GM04503 (cell line): ENCODE results near the gene ACE.

Source experiments
- DNase-seq: peaks from one replicate; pipeline ENCODE4 v3.0.0-alpha.2; 2012; ENCODE audit warnings: low read depth

The ACE gene

DNA sequence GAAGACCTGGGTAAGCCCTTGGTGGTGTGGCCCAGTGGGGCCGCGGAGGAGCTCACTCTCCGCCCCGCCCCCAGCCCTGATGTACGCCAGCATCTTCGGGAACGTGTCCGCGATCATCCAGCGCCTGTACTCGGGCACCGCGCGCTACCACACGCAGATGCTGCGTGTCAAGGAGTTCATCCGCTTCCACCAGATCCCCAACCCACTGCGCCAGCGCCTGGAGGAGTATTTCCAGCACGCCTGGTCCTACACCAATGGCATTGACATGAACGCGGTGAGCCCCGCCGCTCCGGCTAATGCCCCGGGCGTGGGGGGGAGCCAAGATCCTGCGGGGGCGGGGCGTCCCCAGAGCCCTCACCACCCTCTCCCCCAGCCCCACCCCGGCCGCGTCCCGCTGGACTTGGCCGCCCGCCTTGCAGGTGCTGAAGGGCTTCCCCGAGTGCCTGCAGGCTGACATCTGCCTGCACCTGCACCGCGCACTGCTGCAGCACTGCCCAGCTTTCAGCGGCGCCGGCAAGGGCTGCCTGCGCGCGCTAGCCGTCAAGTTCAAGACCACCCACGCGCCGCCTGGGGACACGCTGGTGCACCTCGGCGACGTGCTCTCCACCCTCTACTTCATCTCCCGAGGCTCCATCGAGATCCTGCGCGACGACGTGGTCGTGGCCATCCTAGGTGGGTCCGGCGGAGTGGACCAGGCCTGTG lies 61.3 kb downstream of the ACE start:
- DNase-seq, result no peak

DNA sequence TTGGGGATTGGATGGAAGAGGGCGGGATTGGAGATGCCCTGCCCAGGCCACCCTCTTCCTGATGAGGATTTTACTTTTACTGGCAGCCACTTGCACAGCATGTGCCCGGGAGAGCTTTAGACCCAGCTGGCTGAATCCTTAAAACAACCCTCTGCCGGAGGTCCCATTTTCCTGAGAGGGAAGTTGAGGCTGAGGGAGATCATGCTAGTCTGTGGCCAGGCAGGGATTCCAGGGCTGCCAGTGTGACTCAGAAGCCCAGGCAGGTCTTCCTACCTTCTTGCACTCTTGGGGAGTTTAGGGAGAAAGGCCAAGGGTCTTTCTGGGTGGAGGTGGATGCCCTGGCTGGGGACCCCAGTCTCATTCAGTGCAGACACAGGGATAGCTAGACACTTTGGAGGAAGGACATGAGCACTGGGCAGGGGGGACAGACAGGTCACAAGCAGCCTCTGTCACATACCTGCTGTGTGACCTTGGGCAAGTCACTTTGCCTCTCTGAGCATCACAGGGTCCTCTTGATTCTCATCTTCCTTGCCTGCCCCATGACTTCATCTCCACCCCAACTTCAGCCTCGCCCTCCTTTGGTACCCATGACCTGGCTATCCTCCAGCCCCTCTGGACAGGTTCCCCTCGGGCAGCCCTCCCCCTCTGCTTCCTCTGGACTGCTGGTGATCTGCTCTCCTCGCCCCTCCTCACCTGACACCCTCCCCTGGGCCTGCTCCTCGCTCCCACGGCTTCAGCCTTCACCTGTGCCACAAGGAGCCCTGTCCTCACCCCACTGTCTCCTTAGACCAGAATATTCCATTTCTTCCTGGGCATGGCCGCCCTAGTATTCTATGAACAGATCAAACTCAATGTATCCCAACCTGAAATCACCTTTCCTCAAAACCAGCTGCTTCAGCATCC lies 62.1 kb downstream of the ACE start:
- DNase-seq, result no peak

DNA sequence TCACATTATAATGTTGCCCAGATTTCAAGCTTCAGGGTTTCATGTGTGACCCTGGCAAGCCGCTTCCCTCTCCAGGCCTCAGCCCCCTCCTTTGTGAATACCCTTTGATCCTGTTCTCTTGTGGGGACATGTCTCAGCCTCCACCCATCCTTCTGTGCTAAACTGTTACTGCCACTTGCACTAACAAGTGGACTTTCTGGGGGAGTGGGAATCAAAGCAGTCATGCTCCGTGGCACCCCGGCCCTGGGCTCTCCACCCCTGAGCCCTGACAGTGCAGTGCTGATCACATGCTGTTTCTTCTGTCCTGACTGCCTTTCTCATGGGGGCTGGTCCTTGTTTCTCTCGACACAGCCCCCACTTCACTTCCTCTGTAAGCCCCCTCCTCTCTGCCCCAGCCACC lies 63.7 kb downstream of the ACE start:
- DNase-seq, result no peak

DNA sequence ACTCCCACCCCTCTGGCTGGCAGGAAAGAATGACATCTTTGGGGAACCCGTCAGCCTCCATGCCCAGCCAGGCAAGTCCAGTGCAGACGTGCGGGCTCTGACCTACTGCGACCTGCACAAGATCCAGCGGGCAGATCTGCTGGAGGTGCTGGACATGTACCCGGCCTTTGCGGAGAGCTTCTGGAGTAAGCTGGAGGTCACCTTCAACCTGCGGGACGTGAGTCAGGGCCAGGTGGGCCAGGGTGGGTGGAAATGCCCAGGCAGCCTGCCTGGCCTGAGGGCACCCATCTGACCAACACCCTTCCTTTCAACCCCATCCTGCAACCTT lies 65.3 kb downstream of the ACE start:
- no peak for DNase-seq

DNA sequence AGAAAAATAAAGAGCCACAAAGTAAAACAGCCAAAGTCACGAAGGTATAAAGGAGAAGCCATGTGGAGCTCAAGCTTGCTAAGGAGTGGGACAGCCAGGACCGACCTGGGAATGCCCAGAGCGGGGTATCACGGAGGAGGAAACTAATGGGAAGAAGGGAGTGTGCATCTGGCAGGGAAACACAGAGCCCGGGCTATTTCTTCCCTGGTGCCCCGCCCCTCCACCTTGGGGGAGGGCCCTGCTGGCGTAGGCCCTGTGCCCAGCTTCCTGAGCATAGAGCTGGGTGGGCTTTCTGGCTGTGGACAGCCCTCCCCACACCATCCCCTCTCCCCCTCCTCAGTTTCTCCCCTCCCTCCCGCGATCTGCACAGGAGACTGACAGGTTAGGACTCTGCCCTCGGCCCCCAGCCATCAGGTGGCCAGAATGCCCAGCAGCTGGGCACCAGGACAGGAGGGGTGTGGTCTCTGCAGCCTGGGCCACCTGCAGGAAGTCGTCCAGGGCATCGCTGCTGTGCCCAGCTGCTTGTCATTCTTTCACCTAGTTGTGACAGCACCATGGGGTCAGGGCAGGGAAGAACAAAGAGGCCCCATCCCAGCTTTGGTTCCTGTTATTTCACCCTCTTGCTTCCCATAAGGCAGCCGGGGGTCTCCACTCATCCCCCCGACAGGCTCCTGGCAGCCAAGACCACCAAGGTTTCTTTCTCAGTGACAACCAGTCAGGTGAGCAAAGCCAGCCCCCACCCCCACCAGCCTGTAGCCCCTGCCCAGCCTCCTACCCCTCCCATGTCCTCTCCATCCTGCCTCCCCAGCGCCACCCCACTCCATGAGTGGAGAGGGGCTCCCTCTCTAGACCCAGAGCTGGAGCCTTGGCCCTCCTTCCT lies 66.3 kb downstream of the ACE start:
- no peak for DNase-seq

DNA sequence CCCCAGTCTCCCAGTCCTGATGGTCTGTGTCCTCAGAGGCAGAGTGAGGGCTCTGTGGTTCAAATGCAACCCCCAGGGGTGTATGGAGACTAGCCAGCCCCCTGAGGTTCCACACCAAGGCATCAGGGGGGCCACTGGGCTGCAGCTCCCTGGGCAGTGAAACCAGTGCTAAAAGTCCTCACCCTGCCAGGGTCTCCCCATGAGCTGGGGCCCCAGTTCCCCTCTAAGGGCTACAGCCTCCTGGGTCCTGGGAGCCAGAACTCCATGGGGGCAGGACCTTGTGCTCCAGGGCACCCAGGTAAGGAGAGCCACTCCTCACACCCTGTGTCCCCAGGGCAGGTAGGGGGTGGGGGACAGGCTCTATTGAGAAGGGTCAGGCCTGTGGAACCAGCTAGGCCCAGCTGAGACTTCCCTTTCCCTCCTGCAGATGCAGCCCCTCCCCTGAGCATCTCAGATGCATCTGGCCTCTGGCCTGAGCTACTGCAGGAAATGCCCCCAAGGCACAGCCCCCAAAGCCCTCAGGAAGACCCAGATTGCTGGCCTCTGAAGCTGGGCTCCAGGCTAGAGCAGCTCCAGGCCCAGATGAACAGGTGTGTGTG lies 67.1 kb downstream of the ACE start:
- no peak for DNase-seq

DNA sequence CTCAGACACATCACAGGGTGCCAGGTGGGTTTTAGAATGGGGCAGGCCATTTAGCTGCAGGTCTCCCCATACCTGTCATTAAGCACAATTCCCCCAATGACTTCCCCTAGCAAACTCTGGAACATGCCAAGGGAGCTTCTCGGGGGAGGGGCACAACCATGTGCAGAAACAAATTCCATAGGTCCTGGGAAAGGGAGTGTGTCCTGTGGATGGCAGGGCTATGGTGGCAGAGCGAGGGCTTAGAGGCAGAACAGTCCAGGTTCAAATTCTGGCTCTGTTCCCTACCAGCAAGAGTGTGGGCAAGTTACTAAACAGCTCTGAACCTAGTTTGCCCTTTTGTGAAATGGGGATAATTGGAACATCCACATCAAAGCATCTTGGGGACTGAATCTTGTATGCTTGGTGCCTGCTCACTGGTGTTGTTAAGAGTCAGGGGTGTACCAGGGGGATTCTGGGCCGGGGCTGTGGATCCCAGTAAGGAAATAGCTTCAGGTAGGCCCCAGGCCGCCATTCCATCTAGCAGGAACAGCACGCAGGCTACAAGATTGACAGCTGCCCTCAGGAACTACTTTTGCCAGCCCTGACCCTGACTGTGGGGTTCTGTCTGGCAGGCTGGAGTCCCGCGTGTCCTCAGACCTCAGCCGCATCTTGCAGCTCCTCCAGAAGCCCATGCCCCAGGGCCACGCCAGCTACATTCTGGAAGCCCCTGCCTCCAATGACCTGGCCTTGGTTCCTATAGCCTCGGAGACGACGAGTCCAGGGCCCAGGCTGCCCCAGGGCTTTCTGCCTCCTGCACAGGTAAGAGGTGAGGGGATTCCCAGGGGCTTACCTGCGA lies 67.8 kb downstream of the ACE start:
- DNase-seq, result no peak

DNA sequence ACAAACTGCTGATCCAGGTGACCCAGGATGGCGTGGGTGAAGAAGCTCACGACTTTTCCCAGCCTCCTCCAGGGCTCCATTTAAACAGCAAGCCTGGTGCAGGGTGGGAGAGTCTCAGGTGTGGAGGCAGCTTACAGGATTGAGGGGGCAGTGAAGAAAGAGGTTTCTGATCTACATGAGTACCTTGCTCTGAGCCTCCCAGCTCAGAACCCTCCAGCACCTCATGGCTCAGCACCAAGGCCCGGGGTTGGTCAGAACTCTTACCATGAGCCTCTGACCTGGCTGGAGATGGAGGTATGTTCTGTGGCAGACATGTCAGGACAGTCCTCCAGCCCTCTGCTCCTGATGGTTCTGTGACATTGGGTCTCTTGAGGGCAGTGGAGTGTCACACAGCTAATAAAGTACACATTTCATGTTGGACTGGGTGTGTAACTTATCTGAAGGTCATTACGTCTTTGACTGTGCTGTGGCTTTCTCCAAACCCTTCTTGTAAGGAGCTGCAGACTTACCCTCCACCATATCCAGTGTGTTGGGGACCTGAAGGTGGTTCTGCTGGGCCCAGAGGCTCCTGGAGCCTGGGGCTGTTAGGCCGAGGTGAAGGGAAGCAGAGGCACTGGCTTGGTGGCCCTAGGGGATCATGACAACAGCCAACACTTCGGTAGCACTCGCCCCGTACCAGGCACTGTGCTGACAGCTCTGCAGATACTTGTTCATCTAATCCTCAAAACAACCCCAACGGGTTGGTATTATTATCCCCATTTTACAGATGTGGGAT lies 69.6 kb downstream of the ACE start:
- DNase-seq, result no peak

DNA sequence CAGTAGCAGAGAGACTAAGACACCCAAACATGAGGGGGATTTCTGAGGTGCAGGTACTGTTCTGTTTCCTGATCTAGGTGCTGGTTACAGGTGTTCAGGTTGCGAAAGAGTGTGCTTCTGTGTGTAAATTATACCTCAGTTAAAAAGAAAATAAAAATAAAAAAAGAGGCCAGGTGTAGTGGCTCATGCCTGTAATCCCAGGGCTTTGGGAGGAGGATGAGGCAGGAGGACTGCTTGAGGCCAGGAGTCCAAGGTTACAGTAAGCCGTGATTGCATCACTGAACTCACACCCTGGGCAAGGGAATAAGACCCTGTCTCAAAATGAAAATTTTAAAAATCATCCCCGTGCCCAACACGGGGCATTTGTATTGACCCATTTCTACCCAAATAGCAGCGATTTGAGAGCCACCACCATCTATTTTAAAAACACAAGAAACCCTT lies 70.2 kb downstream of the ACE start:
- no peak for DNase-seq
